Activated T-cell treated with anti-CD3 and anti-CD28 coated beads for 4 hours (primary cell): Measurements from ENCODE around the gene NPAS1.
"Not testable (repeated sequence)": the region's sequence is repeated elsewhere in the genome, so short reads cannot be mapped to it uniquely, and the experiment has no call there.

Source experiments
- DNase-seq: peaks from one replicate; pipeline ENCODE4 v3.0.0-alpha.2; 2020

NPAS1 gene

DNA sequence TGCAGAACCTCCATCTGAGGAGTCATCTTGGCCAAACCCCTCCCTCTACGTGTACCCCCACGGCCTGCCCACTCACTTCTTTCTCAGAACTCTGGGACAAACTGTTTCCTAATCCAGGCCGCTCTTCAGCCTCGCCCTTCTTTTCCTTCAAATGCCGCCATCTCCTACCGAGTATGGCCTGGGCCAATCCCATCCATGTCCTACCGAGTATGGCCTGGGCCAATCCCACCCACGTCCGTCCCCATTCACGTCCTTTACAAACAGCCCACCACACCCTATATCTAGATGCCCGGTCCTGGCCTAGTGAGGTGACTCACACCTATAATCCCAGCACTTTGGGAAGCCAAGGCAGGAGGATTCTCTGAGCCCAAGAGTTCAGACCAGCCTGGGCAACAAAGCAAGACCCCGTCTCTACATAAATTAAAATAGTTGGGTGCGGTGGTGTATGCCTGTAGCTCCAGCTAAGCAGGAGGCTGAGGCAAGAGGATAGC is 27.7 kb downstream of the NPAS1 start:
- no peak for DNase-seq

GRCh38 chr19:47047763-47048405 is 28.2 kb downstream of the NPAS1 start:
- peak; percentile 35 for DNase-seq

GRCh38 chr19:47049307-47049700 is 29.7 kb downstream of the NPAS1 start:
- no peak for DNase-seq

- not testable (repeated sequence) for DNase-seq
These were observed 30.9 kb downstream of the NPAS1 start for GRCh38 chr19:47050562-47050961.

DNA sequence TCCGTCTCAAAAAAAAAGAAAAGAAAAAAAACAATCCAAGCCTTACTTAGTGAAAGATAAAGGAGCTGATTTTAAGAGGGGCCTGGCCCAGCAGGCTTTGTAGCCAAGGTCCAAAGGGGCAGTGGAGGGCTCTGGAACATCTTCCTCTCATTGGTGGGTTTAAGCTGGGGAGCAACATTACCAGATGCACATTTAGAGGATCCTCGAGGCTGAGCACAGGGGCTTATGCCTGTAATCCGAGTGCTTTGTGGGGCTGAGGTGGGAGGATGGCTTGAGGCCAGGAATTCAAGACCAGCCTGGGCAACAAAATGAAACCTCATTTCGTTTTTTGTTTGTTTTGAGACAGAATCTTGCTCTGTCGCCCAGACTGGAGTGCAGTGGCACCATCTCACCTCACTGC is 36.8 kb downstream of the NPAS1 start:
- no peak for DNase-seq

DNA sequence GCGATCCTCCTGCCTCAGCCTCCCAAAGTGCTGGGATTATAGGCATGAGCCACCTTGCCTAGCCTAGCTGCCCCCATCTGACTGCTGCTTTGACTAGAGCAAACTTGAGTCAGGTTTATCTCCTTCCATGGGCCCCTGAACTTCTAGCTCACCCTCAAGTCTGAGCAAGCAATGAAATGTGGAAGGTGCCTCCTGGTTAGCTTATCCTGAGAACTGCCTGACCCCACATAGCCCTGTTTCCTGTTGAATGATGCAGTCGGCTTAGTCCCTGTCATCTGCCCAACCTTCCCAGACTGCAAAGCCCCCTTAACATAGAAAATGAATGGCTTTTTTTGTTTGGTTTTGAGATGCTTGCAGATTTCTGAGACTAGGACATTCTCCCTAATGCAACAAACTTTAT is 37.7 kb downstream of the NPAS1 start:
- no peak for DNase-seq

GRCh38 chr19:47058621-47059022 is 39.0 kb downstream of the NPAS1 start:
- no peak for DNase-seq

GRCh38 chr19:47063874-47064273 is 44.2 kb downstream of the NPAS1 start:
- no peak for DNase-seq

GRCh38 chr19:47065242-47065641 is 45.6 kb downstream of the NPAS1 start:
- no peak for DNase-seq

- DNase-seq, result no peak
These were observed 47.0 kb downstream of the NPAS1 start for GRCh38 chr19:47066376-47067214.

DNA sequence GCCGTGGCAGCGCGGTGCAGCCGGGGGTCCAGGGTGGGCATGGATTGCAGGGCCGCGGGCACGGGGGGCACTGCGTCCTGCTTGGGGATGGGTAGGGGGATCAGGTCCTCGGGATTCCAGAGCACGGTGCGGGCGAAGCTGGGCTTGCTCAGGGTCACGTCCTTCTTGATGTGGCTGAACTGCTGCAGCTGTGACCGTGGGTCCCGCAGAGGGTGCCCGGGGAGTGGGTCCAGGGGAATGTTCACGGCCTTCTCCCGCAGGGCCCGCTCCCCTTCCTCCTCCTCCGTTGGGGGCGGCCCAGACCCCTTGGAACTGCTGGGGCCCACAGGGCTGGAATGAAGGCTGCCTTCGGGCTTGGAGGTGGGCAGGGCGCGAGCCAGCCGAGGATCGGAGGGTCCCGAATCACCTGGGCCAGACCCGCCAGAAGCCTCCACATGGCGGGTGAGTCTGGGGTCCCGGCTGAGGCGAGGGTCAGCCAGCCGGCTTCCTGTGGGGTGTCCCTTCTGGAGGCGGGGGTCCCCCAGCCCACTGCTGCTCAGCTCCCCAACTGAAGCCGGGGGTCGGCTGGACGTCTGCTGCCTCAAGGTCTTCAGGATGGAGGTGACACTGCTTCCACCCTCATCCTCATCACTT is 47.7 kb downstream of the NPAS1 start:
- DNase-seq, result no peak

DNA sequence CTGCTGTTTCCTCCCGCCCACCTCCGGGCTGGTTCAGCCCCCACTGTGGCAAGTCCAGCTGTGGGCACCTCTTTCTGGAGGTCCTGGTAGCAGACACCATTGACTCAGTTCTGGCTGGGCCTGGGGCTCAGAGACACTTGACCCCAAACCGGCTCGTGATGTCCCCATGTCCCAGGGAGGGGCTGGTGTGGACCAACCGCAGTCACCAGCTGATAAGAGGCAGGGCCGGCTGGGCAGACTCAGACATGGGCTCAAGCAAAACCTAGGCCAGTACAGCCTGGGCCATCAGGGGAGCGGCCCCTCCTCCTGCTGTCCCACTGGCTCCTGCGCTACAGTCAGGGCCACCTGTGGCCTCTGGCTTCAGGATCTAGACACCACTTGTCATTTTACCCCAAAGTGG is 48.6 kb downstream of the NPAS1 start:
- DNase-seq, result no peak

DNA sequence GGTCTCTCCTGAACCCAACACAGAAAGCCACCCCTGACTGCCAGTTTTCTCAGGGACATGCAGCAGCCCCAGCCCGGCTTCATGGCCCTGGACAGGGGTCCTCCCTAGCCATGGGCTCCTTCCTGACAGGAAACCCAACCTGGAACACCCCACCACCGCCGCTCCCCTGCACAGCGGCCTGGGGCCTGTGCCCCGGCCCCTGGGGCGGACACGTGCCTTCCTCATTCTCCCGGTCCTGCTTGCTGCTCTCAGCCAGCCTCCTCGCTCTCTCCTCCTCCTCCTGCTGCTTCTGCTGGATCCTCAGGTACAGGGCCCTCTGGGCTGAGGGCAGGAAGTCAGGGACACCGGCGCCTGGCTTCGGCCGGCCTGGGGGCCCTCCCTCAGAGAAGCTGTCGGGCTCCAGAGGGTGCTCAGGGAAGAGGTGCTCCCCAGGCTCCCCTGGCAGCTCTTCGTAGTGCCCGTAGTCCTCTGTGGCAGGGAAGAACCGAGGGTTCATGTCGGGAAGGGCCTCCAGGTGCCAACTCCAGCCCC is 49.3 kb downstream of the NPAS1 start:
- DNase-seq, result no peak

DNA sequence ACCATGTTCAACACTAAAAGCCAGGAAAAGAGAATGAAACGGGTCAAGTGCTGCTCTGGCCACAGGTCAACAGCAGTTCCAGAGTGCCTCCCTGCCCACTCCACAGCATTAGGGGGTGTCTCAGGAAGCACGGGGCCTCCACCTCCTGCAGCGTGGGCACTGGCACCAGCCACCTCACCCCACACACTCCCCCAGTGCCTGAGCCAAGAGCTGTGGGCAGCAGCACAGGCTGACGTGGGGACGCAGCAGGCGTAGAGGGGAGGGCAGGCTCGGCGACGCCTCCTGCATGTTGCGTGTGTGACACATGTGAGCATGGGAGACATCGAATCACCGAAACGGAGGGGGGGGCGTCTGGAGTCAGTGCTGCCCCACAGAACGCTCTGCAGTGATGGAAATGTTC is 50.2 kb downstream of the NPAS1 start:
- no peak for DNase-seq

GRCh38 chr19:47070756-47071155 is 51.1 kb downstream of the NPAS1 start:
- DNase-seq, result no peak

- DNase-seq, result no peak
These were observed 52.1 kb downstream of the NPAS1 start for GRCh38 chr19:47071731-47072130.

DNA sequence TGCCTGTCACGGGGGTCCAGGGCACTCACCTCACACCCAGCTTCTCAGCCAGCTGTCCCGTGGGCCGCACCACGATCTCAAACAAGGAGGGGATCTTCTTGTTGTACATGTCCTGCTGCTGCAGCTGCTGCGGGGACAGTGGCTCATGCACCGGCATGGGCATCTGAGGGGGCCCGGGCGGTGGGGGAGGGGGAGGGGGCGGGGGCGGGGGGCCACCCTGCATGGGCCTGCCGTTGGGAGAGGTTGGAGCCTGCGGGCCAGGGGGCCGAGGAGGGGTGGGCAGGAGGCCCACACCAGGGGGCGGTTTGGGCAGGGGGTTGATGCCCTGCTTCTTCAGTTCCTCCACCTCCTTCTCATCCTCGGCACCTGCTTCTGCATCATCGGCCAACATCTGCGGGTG is 52.7 kb downstream of the NPAS1 start:
- DNase-seq, result no peak

DNA sequence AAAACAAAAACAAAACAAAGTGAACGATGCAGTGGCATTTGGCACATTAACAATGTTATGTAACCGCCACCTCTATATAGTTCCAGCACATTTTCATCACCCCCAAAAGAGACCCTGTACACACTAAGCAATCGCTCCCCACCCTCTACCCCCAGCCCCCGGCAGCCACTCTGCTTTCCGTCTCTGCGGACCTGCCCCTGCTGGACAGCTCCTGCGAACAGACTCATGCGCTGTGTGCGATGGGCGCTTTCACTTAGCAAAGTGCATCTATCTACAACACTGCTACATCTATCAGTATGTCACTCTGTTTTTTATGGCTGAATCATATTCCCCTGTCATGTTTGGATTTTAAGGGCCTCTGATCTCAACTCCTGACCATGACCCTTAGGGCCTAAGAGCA is 53.9 kb downstream of the NPAS1 start:
- no peak for DNase-seq

DNA sequence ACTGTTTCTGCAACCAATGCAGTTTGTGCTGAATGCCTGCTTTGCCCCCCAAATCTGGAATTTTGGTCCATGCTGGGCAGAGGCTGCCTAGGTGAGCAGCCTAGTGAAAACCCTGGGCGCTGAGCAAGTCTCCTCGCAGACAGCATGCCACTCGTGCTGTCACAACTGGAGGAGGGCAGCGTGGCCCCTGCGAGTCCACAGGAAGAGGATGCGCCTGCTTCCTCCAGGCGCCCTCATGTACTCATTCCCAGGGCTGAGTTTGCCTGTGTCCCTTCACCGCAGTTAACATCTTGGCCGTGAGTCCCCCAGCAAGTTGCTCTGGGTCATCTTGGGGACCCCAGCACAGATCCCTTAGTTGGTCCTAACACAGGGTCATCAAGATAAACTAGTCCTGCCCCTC is 55.0 kb downstream of the NPAS1 start:
- no peak for DNase-seq

GRCh38 chr19:47075179-47075810 is 55.7 kb downstream of the NPAS1 start:
- no peak for DNase-seq

DNA sequence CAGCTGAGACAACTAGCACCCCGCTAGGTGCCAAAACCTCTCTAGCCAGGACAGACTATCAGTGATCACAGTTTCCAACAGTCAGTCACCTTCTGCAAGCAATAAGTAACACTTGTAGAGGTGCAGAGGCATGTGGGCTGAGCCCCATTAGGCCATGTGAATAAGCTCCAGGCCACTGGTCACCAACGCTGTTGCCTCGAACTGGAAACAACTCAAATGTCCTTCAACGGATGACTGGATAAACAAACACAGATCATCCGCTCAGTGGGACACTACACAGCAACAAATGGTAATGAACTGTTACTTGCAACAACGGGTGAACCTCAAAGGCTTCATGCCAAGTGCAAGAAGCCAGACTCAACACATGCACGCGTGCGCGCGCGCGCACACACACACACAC is 56.3 kb downstream of the NPAS1 start:
- DNase-seq, result no peak

- DNase-seq, result not testable (repeated sequence)
These were observed 58.7 kb downstream of the NPAS1 start for GRCh38 chr19:47078351-47078750.

- DNase-seq, result no peak
These were observed 61.5 kb downstream of the NPAS1 start for GRCh38 chr19:47081095-47081494.
